HepG2 (cell line): ENCODE results near the gene SLC39A2. TPM values are rescaled to one million over a fixed set of nuclear protein-coding genes. Genes with fewer than 3 reads are reported as not detected.

Experiments
- FOXP1 ChIP-seq, 2 experiments: fragments of 450-650 bp in 1 of 2; IDR thresholded peaks; 2 replicates each; pipeline ENCODE4 v1.6.1; 2017 to 2018; ENCODE audit warnings: antibody characterized with exemption in 1 of 2
- GABPA ChIP-seq, 2 experiments: IDR thresholded peaks; 2 replicates each; pipeline ENCODE4 v1.6.1; 2011 to 2016; ENCODE audit warnings: low read depth in 2 of 2, low read length in 1 of 2, missing biosample characterization in 1 of 2, missing genetic modification characterization in 1 of 2
- HIVEP1 ChIP-seq: sonication (generic); formaldehyde crosslinking; IDR thresholded peaks from 2 replicates; pipeline ENCODE4 v1.4.0; 2020; ENCODE audit warnings: mild to moderate bottlenecking, missing genetic modification reagents
- HNRNPH1 ChIP-seq: fragments of 200-400 bp; formaldehyde crosslinking; optimal IDR thresholded peaks from 2 replicates; pipeline ENCODE3; 2017; ENCODE audit warnings: mild to moderate bottlenecking, low read depth, low read length
- JARID2 ChIP-seq: sonication (generic); formaldehyde crosslinking; IDR thresholded peaks from 2 replicates; pipeline ENCODE4 v1.8.1; 2023; ENCODE audit warnings: missing genetic modification reagents, inconsistent platforms; ENCODE audit not compliant: insufficient replicate concordance
- MAX ChIP-seq: IDR thresholded peaks from 2 replicates; pipeline ENCODE4 v1.6.1; 2012; ENCODE audit warnings: inconsistent platforms
- NCOA5 ChIP-seq: sonication (generic); formaldehyde crosslinking; IDR thresholded peaks from 2 replicates; pipeline ENCODE4 v1.4.0; 2020; ENCODE audit warnings: missing genetic modification reagents
- PHF8 ChIP-seq: sonication (generic); formaldehyde crosslinking; IDR thresholded peaks from 2 replicates; pipeline ENCODE4 v1.5.0; 2020; ENCODE audit warnings: missing genetic modification reagents
- POGK ChIP-seq: sonication (generic); formaldehyde crosslinking; conservative IDR thresholded peaks from 2 replicates; pipeline ENCODE4 v1.8.0; 2022; ENCODE audit warnings: mild to moderate bottlenecking, moderate library complexity, missing genetic modification reagents
- SALL1 ChIP-seq: sonication (generic); formaldehyde crosslinking; IDR thresholded peaks from 2 replicates; pipeline ENCODE4 v1.8.0; 2022; ENCODE audit warnings: mild to moderate bottlenecking, missing genetic modification reagents
- SMYD3 ChIP-seq: sonication (generic); formaldehyde crosslinking; IDR thresholded peaks from 2 replicates; pipeline ENCODE4 v1.8.1; 2023; ENCODE audit warnings: mild to moderate bottlenecking, missing genetic modification reagents
- SOX13 ChIP-seq, 3 experiments: fragments of 450-650 bp in 1 of 3; sonication (generic) in 1 of 3; formaldehyde crosslinking in 1 of 3; IDR thresholded peaks in 2 of 3; conservative IDR thresholded peaks in 1 of 3; 2 replicates each; pipeline versions ENCODE4 v1.5.0 to v1.6.1; 2016 to 2020; ENCODE audit warnings: antibody characterized with exemption in 1 of 3, mild to moderate bottlenecking in 1 of 3, missing compliant biosample characterization in 1 of 3, missing genetic modification reagents in 1 of 3, moderate library complexity in 1 of 3
- ZBTB14 ChIP-seq: sonication (generic); formaldehyde crosslinking; IDR thresholded peaks from 2 replicates; pipeline ENCODE4 v1.4.0; 2020; ENCODE audit warnings: missing genetic modification reagents
- ZFYVE20 ChIP-seq: sonication (generic); formaldehyde crosslinking; IDR thresholded peaks from 2 replicates; pipeline ENCODE4 v1.8.0; 2023; ENCODE audit warnings: low read depth, mild to moderate bottlenecking, moderate library complexity, missing genetic modification reagents, borderline replicate concordance
- ZKSCAN1 ChIP-seq: fragments of 150-350 bp; IDR thresholded peaks from 2 replicates; pipeline ENCODE4 v1.6.1; 2014; ENCODE audit warnings: low read length
- ZNF362 ChIP-seq: sonication (generic); formaldehyde crosslinking; IDR thresholded peaks from 2 replicates; pipeline ENCODE4 v1.4.0; 2020; ENCODE audit warnings: missing genetic modification reagents, mild to moderate bottlenecking, borderline replicate concordance
- ZNF414 ChIP-seq: sonication (generic); formaldehyde crosslinking; IDR thresholded peaks from 2 replicates; pipeline ENCODE4 v1.5.0; 2020; ENCODE audit warnings: missing genetic modification reagents
- ZNF496 ChIP-seq: sonication (generic); formaldehyde crosslinking; IDR thresholded peaks from 2 replicates; pipeline ENCODE4 v1.8.1; 2023; ENCODE audit warnings: mild to moderate bottlenecking, moderate library complexity, missing genetic modification reagents; ENCODE audit not compliant: insufficient replicate concordance
- ZNF639 ChIP-seq: conservative IDR thresholded peaks from 2 replicates; pipeline ENCODE4 v1.6.1; 2018; ENCODE audit warnings: missing genetic modification reagents
- ZNF839 ChIP-seq: sonication (generic); formaldehyde crosslinking; IDR thresholded peaks from 2 replicates; pipeline ENCODE4 v1.4.0; 2020; ENCODE audit warnings: missing genetic modification reagents, mild to moderate bottlenecking, borderline replicate concordance
- ZSCAN31 ChIP-seq: sonication (generic); formaldehyde crosslinking; IDR thresholded peaks from 2 replicates; pipeline ENCODE4 v1.5.0; 2020; ENCODE audit warnings: low read depth, mild to moderate bottlenecking, missing genetic modification reagents
- polyA plus RNA-seq, 8 experiments: library from polyadenylated mRNA; depleted of rRNA in 3 of 8; stranded (reverse) in 7 of 8; unstranded in 1 of 8; fragments of >200 nt; fragmentation: Illumina TruSeq in 4 of 8; extraction: Trizol in 4 of 8; gene quantifications; 2 replicates each; pipeline versions ENCODE4 v1.2.1 to v1.2.3, GENCODE V29; 2011 to 2016; ENCODE audit warnings: low read depth in 4 of 8, missing spikeins in 1 of 8, mixed read lengths in 1 of 8; ENCODE audit not compliant: insufficient read depth in 1 of 8
- total RNA-seq, 5 experiments: library from RNA; depleted of rRNA; stranded (reverse); fragments of >200 nt; fragmentation: Illumina TruSeq; extraction: Trizol; gene quantifications; 2 replicates each; pipeline ENCODE4 v1.2.3, GENCODE V29; 2016; ENCODE audit warnings: low read depth in 1 of 5

The SLC39A2 gene
- total and polyA plus RNA-seq, 2 of the 13 experiments (the other 11 are each of a cell fraction or from before 2014, with no cell fraction given): 0.08 to 0.11 TPM

GRCh38 chr14:21024585-21025370 is 25.7 kb downstream of the SLC39A2 start, which contains the start of gene NDRG2 (continued):
- TF ChIP-seq ZBTB14 (CRISPR knock-in tag) (no peak), MAX (peak; percentile 65), ZKSCAN1 (0 out of 2 replicates have a peak, but pooled peaks have one; percentile 9), JARID2 (CRISPR knock-in tag) (no peak), POGK (CRISPR knock-in tag) (peak; percentile 87), ZSCAN31 (CRISPR knock-in tag) (0 out of 2 replicates have a peak, but pooled peaks have one; percentile 57), FOXP1 (IDR thresholded peaks at IDR 0.05) (no peak), FOXP1 (CRISPR knock-in tag; IDR thresholded peaks at IDR 0.05) (no peak; the same call in 1 of the 2 replicates), ZNF362 (CRISPR knock-in tag) (0 out of 2 replicates have a peak, but pooled peaks have one; percentile 25), NCOA5 (no peak), ZNF496 (CRISPR knock-in tag) (no peak), HIVEP1 (CRISPR knock-in tag) (peak; percentile 20; the same call in 1 of the 2 replicates), ZNF639 (CRISPR knock-in tag) (peak; percentile 72; the same call in 1 of the 2 replicates), SOX13 (IDR thresholded peaks at IDR 0.05) (no peak; the same call in 1 of the 2 replicates), SOX13 (CRISPR knock-in tag; conservative IDR thresholded peaks at IDR 0.05 in 1 of 2, IDR thresholded peaks at IDR 0.05 in 1 of 2) (peak in 1 of 2 experiments; percentile 47; a peak in 2 of 4 replicates), GABPA (IDR thresholded peaks at IDR 0.05; ENCODE audit: low read depth, low read length) (no peak), GABPA (CRISPR knock-in tag; IDR thresholded peaks at IDR 0.05; ENCODE audit: low read depth) (no peak), ZNF839 (no peak), SALL1 (peak; percentile 70), ZNF414 (no peak; the same call in 1 of the 2 replicates), HNRNPH1 (no peak), PHF8 (CRISPR knock-in tag) (peak; percentile 82), SMYD3 (no peak), ZFYVE20 (peak; percentile 10; the same call in 1 of the 2 replicates)
